ENCODE measurements around the gene FAM53B. TPM values are rescaled to one million over a fixed set of nuclear protein-coding genes. Genes with fewer than 3 reads are reported as not detected.

Gene FAM53B
- total and polyA plus RNA-seq, 7 experiments from 2014 or later = 3.9 to 51.5 (median 27.7) TPM

DNA sequence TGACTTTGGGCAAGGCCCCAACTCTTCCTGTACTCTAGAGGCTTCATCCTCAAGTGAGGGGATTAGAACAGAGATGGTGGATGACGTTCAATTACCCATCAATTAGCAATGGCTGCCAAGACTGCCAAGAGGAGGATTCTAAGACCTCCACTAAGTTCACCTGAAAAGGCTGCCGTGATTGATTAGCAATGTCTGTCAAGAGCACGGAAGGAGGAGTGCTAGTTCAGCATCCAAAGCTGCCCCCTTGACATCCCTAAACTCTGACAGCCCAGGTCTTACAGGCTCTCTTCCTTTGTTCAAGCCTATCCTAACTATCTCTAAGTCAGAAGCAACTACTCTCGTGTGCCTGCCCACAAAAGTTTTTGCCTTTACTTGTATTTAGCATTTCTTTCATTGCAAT, 68.4 kb downstream of the FAM53B start:
- DNase-seq (no peak), ATAC-seq (no peak)
- POLR2A ChIA-PET = interaction anchor here (0.7 to 7.8 kb wide), 6 partner anchors 10 to 42 kb away, joined by 3 to 74 read pairs (median 6); no protein-coding TSS in a partner anchor
- Histone ChIP-seq H3K4me3 (ENCODE audit: low read length) (no peak overlapping the region), H3K4me1 (ENCODE audit: control insufficient read depth in 2 of 2, insufficient read depth in 2 of 2, low read length in 2 of 2) (peaks cover 94 to 99% of the 10 kb centered on the region in 2 donors), H3K9me3 (ENCODE audit: control insufficient read depth in 2 of 3, low read length in 3 of 3) (no peaks in the 10 kb centered on the region), H3K27me3 (ENCODE audit: control insufficient read depth in 2 of 2, insufficient read depth in 2 of 2, low read length in 2 of 2) (no peaks in the 10 kb centered on the region), H3K36me3 (ENCODE audit: control insufficient read depth in 2 of 3, insufficient read depth in 3 of 3, low read length in 3 of 3) (peaks cover 0 to 3% (median 2%) of the 10 kb centered on the region in 3 experiments), H3K27ac (ENCODE audit: low read depth, low read length) (no peak overlapping the region)
- CTCF ChIA-PET = interaction anchor here (0.9 to 2.9 kb wide), 4 partner anchors 9 to 66 kb away, joined by 3 to 10 read pairs (median 4); no protein-coding TSS in a partner anchor
- Mint-ChIP-seq H3K27me3 (no peaks in the 10 kb centered on the region), H3K36me3 (peaks cover 3 to 28% (median 12%) of the 10 kb centered on the region in 5 donors), H3K4me1 (peaks cover 68 to 100% (median 100%) of the 10 kb centered on the region in 7 donors), H3K9me3 (no peaks in the 10 kb centered on the region), H3K4me3 (peak overlapping the region in 9 of 10 donors; percentile 50 to 93 (median 71)), H3K27ac (peak overlapping the region in 8 of 9 donors; percentile 72 to 97 (median 88))
- intact Hi-C loops (cut with micrococcal nuclease) = loop anchor here in 1 of 2 donors (5.0 kb wide), 1 partner anchor 39 kb away; no protein-coding TSS in a partner anchor

- CTCF ChIA-PET = interaction anchor here (1.3 to 2.9 kb wide), 3 partner anchors 27 to 66 kb away, joined by 4 to 10 read pairs (median 4); no protein-coding TSS in a partner anchor
- peaks cover 100% of the 10 kb centered on the region in 2 donors for H3K4me1 ChIP-seq (ENCODE audit: control insufficient read depth in 2 of 2, insufficient read depth in 2 of 2, low read length in 2 of 2)
- H3K36me3 Mint-ChIP-seq = peaks cover 0 to 23% (median 7%) of the 10 kb centered on the region in 5 donors
- peak overlapping the region in 7 of 9 donors; percentile 56 to 97 (median 90) for H3K27ac Mint-ChIP-seq
- H3K27me3 ChIP-seq (ENCODE audit: control insufficient read depth in 2 of 2, insufficient read depth in 2 of 2, low read length in 2 of 2) = no peaks in the 10 kb centered on the region
- no peaks in the 10 kb centered on the region for H3K9me3 ChIP-seq (ENCODE audit: control insufficient read depth in 2 of 3, low read length in 3 of 3)
- peaks cover 68 to 100% (median 100%) of the 10 kb centered on the region in 7 donors for H3K4me1 Mint-ChIP-seq
- H3K27ac ChIP-seq (ENCODE audit: low read depth, low read length) = no peak overlapping the region
- no peaks in the 10 kb centered on the region for H3K27me3 Mint-ChIP-seq
- no peaks in the 10 kb centered on the region for H3K9me3 Mint-ChIP-seq
- DNase-seq = no peak
- H3K4me3 ChIP-seq (ENCODE audit: low read length) = no peak overlapping the region
- POLR2A ChIA-PET = interaction anchor here (0.7 to 7.8 kb wide), 5 partner anchors 25 to 66 kb away, joined by 3 to 74 read pairs (median 3); no protein-coding TSS in a partner anchor
- intact Hi-C loops (cut with micrococcal nuclease) = loop anchor here in 1 of 2 donors (5.0 kb wide), 1 partner anchor 38 kb away; no protein-coding TSS in a partner anchor
- H3K36me3 ChIP-seq (ENCODE audit: control insufficient read depth in 2 of 3, insufficient read depth in 3 of 3, low read length in 3 of 3) = no peaks in the 10 kb centered on the region
- peak overlapping the region in 8 of 10 donors; percentile 42 to 93 (median 54) for H3K4me3 Mint-ChIP-seq
- no peak for ATAC-seq
These were observed 68.9 kb downstream of the FAM53B start for GRCh38 chr10:124675261-124675660.

DNA sequence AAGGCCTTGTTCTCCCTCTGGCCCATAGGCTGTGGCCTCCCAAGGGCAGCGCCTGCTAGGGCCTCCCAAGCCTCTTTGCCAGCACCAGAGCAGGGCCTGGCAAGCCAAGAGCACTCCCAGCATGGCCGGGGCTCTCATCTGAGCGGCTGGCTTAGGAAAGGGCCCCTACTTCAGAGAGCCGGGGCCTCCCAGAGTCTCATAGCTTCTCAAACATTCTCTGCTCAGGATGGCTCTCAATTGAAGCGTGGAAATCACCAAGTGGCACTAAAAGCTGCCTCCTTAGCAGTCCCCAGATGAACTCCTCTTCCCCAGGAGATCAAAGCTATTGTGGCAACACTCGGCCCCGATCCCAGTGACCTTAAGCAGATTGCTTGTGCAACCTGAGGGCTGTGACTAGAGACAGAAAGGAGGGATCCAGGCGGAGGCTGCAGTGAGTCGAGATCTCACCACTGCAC, 69.4 kb downstream of the FAM53B start:
- Mint-ChIP-seq H3K9me3 (no peaks in the 10 kb centered on the region), H3K4me3 (peak overlapping the region in 8 of 10 donors; percentile 14 to 93 (median 48)), H3K27me3 (no peaks in the 10 kb centered on the region), H3K27ac (peak overlapping the region in 6 of 9 donors; percentile 28 to 90 (median 69)), H3K36me3 (peaks cover 0 to 19% (median 3%) of the 10 kb centered on the region in 5 donors), H3K4me1 (peaks cover 66 to 100% (median 100%) of the 10 kb centered on the region in 7 donors)
- no peak for ATAC-seq
- Histone ChIP-seq H3K4me1 (ENCODE audit: control insufficient read depth in 2 of 2, insufficient read depth in 2 of 2, low read length in 2 of 2) (peaks cover 100% of the 10 kb centered on the region in 2 donors), H3K36me3 (ENCODE audit: control insufficient read depth in 2 of 3, insufficient read depth in 3 of 3, low read length in 3 of 3) (no peaks in the 10 kb centered on the region), H3K9me3 (ENCODE audit: control insufficient read depth in 2 of 3, low read length in 3 of 3) (no peaks in the 10 kb centered on the region), H3K4me3 (ENCODE audit: low read length) (no peak overlapping the region), H3K27me3 (ENCODE audit: control insufficient read depth in 2 of 2, insufficient read depth in 2 of 2, low read length in 2 of 2) (no peaks in the 10 kb centered on the region), H3K27ac (ENCODE audit: low read depth, low read length) (no peak overlapping the region)
- intact Hi-C loops (cut with micrococcal nuclease) = loop anchor here in 1 of 2 donors (5.0 kb wide), 1 partner anchor 37 kb away; no protein-coding TSS in a partner anchor
- ChIA-PET CTCF (interaction anchor here (1.3 to 2.9 kb wide), 3 partner anchors 27 to 67 kb away, joined by 4 to 10 read pairs (median 4); no protein-coding TSS in a partner anchor), POLR2A (interaction anchor here (1.0 to 7.8 kb wide), 7 partner anchors 25 to 66 kb away, joined by 3 to 74 read pairs (median 6); no protein-coding TSS in a partner anchor)
- DNase-seq = no peak

DNA sequence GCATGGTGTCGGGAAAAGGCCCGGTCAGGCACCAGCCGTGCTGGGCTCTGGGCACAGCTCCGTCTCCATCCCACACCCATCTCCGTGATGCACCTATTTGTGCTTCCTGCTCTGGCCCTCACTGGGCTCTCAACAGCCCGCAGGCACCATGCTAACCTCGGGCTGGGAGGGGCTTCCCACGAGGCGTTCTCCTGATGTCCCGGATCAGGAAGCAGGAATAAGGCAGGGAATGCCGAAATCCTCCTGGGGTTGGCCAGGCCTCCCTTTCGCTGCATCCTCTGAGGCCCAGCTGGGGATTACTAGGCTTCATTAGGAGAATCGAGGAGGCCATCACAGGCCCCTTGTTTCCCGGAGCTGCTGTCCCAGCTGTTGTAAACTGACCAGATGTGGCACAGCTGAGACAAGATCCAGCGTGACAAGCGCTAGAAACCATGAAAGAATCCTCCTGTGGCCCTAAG, 72.0 kb downstream of the FAM53B start:
- no peaks in the 10 kb centered on the region for H3K9me3 ChIP-seq (ENCODE audit: control insufficient read depth in 2 of 3, low read length in 3 of 3)
- peak overlapping the region in 6 of 9 donors; percentile 78 to 93 (median 90) for H3K27ac Mint-ChIP-seq
- POLR2A ChIA-PET = interaction anchor here (1.0 to 7.8 kb wide), 10 partner anchors 9 to 69 kb away, joined by 3 to 74 read pairs (median 6); no protein-coding TSS in a partner anchor
- intact Hi-C loops (cut with micrococcal nuclease) = loop anchor here in 1 of 2 donors (2.0 kb wide), 1 partner anchor 69 kb away; no protein-coding TSS in a partner anchor
- peaks cover 89 to 98% of the 10 kb centered on the region in 2 donors for H3K4me1 ChIP-seq (ENCODE audit: control insufficient read depth in 2 of 2, insufficient read depth in 2 of 2, low read length in 2 of 2)
- peaks cover 43 to 98% (median 89%) of the 10 kb centered on the region in 7 donors for H3K4me1 Mint-ChIP-seq
- peaks cover 0 to 15% (median 4%) of the 10 kb centered on the region in 5 donors for H3K36me3 Mint-ChIP-seq
- no peaks in the 10 kb centered on the region for H3K27me3 Mint-ChIP-seq
- ATAC-seq = no peak
- no peak overlapping the region for H3K4me3 ChIP-seq (ENCODE audit: low read length)
- no peaks in the 10 kb centered on the region for H3K27me3 ChIP-seq (ENCODE audit: control insufficient read depth in 2 of 2, insufficient read depth in 2 of 2, low read length in 2 of 2)
- DNase-seq = no peak
- no peaks in the 10 kb centered on the region for H3K9me3 Mint-ChIP-seq
- CTCF ChIA-PET = interaction anchor here (1.3 to 3.4 kb wide), 6 partner anchors 10 to 69 kb away, joined by 4 to 25 read pairs (median 6); no protein-coding TSS in a partner anchor
- H3K4me3 Mint-ChIP-seq = peak overlapping the region in 9 of 10 donors; percentile 16 to 93 (median 70)
- H3K36me3 ChIP-seq (ENCODE audit: control insufficient read depth in 2 of 3, insufficient read depth in 3 of 3, low read length in 3 of 3) = no peaks in the 10 kb centered on the region
- no peak overlapping the region for H3K27ac ChIP-seq (ENCODE audit: low read depth, low read length)

DNA sequence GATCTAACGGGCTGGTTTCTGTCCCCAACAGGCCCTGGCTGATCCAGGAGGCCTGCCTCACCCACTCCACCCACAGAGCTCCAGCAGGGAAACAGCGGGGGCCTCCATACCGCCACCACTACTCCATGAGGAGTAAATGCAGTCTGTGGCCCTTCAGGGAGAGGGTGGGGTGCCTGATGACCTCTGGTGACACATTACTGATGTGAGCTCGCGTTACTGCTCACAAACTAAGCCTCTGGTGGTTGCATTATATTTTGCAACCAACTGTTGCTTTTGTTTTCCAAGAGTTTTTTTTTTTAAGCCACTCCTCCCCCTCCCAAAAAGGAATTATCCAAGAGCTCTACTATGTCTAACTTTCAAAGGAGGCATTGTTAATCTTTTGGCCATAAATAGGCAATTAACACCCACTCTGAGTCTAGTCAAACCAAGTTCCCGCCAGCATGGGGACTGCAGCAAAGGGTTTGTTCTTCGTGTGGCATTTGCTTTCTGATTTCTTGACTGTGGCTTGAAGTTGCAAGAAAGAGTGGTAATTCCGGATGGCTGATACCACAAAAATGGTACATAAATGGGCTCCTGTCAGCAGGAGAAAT, 72.6 kb downstream of the FAM53B start:
- H3K9me3 Mint-ChIP-seq = no peaks in the 10 kb centered on the region
- H3K4me3 Mint-ChIP-seq = peak overlapping the region in 9 of 10 donors; percentile 55 to 93 (median 73)
- intact Hi-C loops (cut with micrococcal nuclease) = loop anchor here in 1 of 2 donors (1.0 to 2.0 kb wide), 2 partner anchors 11 to 69 kb away; no protein-coding TSS in a partner anchor
- CTCF ChIA-PET = interaction anchor here (0.7 to 3.4 kb wide), 10 partner anchors 10 to 193 kb away, joined by 3 to 25 read pairs (median 4); no protein-coding TSS in a partner anchor
- peaks cover 0 to 15% (median 4%) of the 10 kb centered on the region in 5 donors for H3K36me3 Mint-ChIP-seq
- POLR2A ChIA-PET = interaction anchor here (0.8 to 7.8 kb wide), 14 partner anchors 12 to 70 kb away, joined by 3 to 74 read pairs (median 5); no protein-coding TSS in a partner anchor
- Histone ChIP-seq H3K4me3 (ENCODE audit: low read length) (peak overlapping the region; percentile 34), H3K4me1 (ENCODE audit: control insufficient read depth in 2 of 2, insufficient read depth in 2 of 2, low read length in 2 of 2) (peaks cover 83 to 97% of the 10 kb centered on the region in 2 donors), H3K27me3 (ENCODE audit: control insufficient read depth in 2 of 2, insufficient read depth in 2 of 2, low read length in 2 of 2) (no peaks in the 10 kb centered on the region), H3K36me3 (ENCODE audit: control insufficient read depth in 2 of 3, insufficient read depth in 3 of 3, low read length in 3 of 3) (no peaks in the 10 kb centered on the region), H3K27ac (ENCODE audit: low read depth, low read length) (peak overlapping the region; percentile 19), H3K9me3 (ENCODE audit: control insufficient read depth in 2 of 3, low read length in 3 of 3) (no peaks in the 10 kb centered on the region)
- H3K27ac Mint-ChIP-seq = peak overlapping the region; percentile 23 to 93 (median 89)
- peaks cover 40 to 92% (median 82%) of the 10 kb centered on the region in 7 donors for H3K4me1 Mint-ChIP-seq
- no peaks in the 10 kb centered on the region for H3K27me3 Mint-ChIP-seq
- DNase-seq (peak in 5 of 9 donors; percentile 31 to 60 (median 48)), ATAC-seq (peak; percentile 71)

DNA sequence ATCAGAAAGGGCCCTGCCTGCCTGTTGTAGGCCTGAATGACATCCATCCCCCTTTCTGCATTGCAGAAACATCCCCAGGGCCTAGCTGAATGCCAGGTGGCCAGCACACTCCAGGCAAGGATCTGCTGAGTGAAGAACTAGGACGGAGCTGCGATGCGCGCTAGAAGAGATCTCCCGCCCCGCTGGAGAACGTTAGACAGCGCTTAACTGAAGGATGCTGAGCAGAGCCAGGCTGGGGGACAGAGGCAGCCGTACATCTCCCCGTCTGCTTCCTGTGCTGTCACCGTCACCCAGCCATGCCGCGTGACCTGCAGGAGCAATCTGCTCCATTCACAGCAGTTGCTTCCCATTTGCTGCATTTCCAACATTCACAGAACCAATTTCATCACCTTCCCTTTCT, 73.3 kb downstream of the FAM53B start:
- Mint-ChIP-seq H3K4me1 (peaks cover 34 to 84% (median 75%) of the 10 kb centered on the region in 7 donors), H3K4me3 (peak overlapping the region in 9 of 10 donors; percentile 55 to 93 (median 73)), H3K27me3 (no peaks in the 10 kb centered on the region), H3K9me3 (no peaks in the 10 kb centered on the region), H3K27ac (peak overlapping the region in 8 of 9 donors; percentile 53 to 91 (median 89)), H3K36me3 (peaks cover 0 to 13% (median 4%) of the 10 kb centered on the region in 5 donors)
- ChIA-PET CTCF (interaction anchor here (0.7 to 3.4 kb wide), 7 partner anchors 9 to 194 kb away, joined by 3 to 25 read pairs (median 3); no protein-coding TSS in a partner anchor), POLR2A (interaction anchor here (0.5 to 7.8 kb wide), 14 partner anchors 12 to 71 kb away, joined by 3 to 74 read pairs (median 5); no protein-coding TSS in a partner anchor)
- Histone ChIP-seq H3K27me3 (ENCODE audit: control insufficient read depth in 2 of 2, insufficient read depth in 2 of 2, low read length in 2 of 2) (no peaks in the 10 kb centered on the region), H3K4me1 (ENCODE audit: control insufficient read depth in 2 of 2, insufficient read depth in 2 of 2, low read length in 2 of 2) (peaks cover 76 to 94% of the 10 kb centered on the region in 2 donors), H3K36me3 (ENCODE audit: control insufficient read depth in 2 of 3, insufficient read depth in 3 of 3, low read length in 3 of 3) (no peaks in the 10 kb centered on the region), H3K4me3 (ENCODE audit: low read length) (peak overlapping the region; percentile 34), H3K9me3 (ENCODE audit: control insufficient read depth in 2 of 3, low read length in 3 of 3) (no peaks in the 10 kb centered on the region), H3K27ac (ENCODE audit: low read depth, low read length) (peak overlapping the region; percentile 16)
- ATAC-seq (peak; percentile 74), DNase-seq (peak in 5 of 9 donors; percentile 18 to 44 (median 36))
- intact Hi-C loops (cut with micrococcal nuclease) = loop anchor here in 1 of 2 donors (1.0 kb wide), 1 partner anchor 11 kb away; no protein-coding TSS in a partner anchor

Data from naive thymus-derived CD4-positive, alpha-beta T cell (primary cell).